GM12872 (cell line): Measurements from ENCODE around the gene FBXL3.

ENCODE experiments used
- TF ChIP-seq, protein P1 (sequence below): IDR thresholded peaks from 3 replicates; pipeline ENCODE4 v1.5.1; 2011; ENCODE audit warnings: low read depth, mild to moderate bottlenecking, low read length, moderate library complexity; ENCODE audit not compliant: insufficient read depth

Gene FBXL3

GRCh38 chr13:77013853-77014542 is 13.0 kb downstream of the FBXL3 start:
- TF ChIP-seq, protein P1, sequence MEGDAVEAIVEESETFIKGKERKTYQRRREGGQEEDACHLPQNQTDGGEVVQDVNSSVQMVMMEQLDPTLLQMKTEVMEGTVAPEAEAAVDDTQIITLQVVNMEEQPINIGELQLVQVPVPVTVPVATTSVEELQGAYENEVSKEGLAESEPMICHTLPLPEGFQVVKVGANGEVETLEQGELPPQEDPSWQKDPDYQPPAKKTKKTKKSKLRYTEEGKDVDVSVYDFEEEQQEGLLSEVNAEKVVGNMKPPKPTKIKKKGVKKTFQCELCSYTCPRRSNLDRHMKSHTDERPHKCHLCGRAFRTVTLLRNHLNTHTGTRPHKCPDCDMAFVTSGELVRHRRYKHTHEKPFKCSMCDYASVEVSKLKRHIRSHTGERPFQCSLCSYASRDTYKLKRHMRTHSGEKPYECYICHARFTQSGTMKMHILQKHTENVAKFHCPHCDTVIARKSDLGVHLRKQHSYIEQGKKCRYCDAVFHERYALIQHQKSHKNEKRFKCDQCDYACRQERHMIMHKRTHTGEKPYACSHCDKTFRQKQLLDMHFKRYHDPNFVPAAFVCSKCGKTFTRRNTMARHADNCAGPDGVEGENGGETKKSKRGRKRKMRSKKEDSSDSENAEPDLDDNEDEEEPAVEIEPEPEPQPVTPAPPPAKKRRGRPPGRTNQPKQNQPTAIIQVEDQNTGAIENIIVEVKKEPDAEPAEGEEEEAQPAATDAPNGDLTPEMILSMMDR = no peak

DNA sequence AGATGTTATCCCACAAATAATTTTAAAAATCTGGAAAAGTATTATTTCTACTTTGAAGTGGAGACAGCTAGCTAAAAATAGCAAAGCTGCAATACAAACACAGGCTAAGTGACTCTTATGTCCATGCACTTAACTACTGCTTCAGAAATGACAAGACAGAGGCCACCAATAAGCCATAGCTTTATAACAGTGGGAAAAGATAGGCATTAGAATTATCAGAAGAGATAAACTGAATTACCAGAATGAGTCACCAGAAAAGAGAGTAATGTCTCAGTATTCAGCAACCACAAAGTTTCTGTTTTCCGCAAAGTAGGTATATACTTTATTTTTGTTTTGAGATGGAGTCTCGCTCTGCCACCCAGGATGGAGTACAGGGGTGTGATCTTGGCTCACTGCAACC is 17.9 kb downstream of the FBXL3 start:
- TF ChIP-seq, protein P1 = no peak

DNA sequence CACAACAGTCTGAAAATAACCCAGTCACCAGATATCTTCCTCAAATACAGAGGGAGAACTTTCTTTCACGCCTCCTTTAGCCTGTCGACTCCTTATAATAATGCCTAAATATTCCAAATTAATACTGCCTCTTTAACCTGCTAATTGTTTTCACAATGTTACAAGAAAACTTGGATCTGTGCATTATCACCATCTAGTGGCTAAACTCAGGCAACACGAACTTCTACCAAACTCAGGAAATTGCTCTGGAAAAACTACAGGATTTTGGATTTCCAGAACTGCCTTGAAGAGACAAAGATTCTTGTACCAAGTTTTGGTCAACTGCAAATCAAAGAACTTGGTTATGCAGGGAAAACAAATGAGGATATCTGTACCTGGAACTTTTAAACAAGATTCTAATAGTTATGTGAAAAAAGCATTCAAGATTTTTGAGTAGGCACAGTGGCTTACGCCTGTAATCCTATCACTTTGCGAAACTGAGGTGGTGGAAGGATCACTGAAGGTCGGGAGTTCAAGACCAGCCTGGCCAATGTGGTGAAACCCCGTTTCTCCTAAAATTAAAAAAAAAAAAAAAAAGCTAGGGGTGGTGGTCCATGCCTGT is 24.3 kb downstream of the FBXL3 start:
- TF ChIP-seq, protein P1 = peak; percentile 57

DNA sequence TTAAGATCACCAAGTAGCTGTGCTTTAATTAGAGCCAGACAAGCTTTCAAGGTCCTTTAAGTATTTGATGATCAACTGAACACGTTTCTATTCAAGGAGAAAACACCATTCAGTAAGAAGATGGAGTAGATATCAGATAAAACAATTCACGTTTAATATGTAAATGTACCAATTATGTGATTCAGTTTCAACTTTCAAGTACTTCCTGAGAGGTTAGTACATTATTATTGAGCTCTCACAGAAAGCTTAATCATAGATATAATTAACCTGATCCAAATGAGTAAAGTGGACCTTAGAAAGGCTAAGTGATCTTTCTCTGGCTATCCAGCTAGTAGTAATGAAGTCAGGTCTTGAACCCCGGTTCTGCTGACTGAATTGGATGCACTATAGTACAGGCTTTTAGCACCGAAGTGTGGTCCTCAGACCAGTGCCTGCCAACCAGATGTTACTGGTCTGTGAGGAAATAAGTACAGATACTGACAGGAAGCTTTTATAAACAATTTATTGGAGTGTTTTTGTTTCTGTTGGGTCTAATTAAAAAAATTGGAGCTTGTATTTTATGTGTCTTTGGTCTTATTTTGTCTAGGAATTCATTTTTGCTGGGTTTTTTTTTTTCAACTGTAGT is 24.9 kb downstream of the FBXL3 start:
- TF ChIP-seq, protein P1 = no peak

DNA sequence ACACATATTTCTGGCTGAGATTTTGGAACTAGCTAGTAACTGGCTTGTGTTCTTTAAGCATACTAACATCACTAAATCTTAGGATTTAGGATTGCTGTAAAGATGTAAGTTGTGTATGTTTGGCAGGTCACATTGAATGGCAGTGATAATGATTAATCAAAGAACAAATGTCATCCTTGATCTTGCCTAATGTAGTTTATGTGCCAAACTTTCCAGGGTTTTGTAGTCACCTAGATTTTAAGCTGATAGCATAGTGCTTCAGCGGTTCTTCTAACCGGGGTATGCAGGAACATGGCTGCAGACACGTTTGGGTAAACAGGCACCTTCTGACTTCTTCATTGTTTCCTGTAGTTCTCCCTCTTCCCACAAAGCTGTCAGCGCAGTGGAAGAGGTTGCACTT is 25.4 kb downstream of the FBXL3 start:
- TF ChIP-seq, protein P1 = no peak

- TF ChIP-seq, protein P1 = no peak
These were observed 26.5 kb downstream of the FBXL3 start for GRCh38 chr13:77000475-77000874.

GRCh38 chr13:76994281-76994680 is 32.7 kb downstream of the FBXL3 start:
- TF ChIP-seq, protein P1 = no peak
